Left ventricle myocardium superior (tissue), 1 donor: ENCODE data around the gene TMEM191C. TPM values are rescaled to one million over a fixed set of nuclear protein-coding genes. Genes with fewer than 3 reads are reported as not detected.
"Not testable (repeated sequence)": the region's sequence is repeated elsewhere in the genome, so short reads cannot be mapped to it uniquely, and the experiment has no call there.

Experiments used
- ATAC-seq: fragments of 200-7000 bp; cut with Tn5 transposase; one replicate; pipeline ENCODE4 v1.9.1; 2020; ENCODE audit warnings: mild to moderate bottlenecking, moderate library complexity
- DNase-seq: peaks from one replicate; pipeline ENCODE4 v3.0.0-alpha.2; 2020
- intact Hi-C: fragments of 100-400 bp; cut with micrococcal nuclease; formaldehyde crosslinking; loops from one replicate; pipeline ENCODE4 v1.11.0; 2022
- long read RNA-seq: library from polyadenylated mRNA; unstranded; transcript quantifications from one replicate; pipeline ENCODE4 v2.0.0, GENCODE V29; 2021
- total RNA-seq: library from RNA; stranded (reverse); fragmentation: NEBNext Ultra II Directional; extraction: Animal tissue kit (Norgen Biotek cat#: 25700); gene quantifications from one replicate; pipeline ENCODE4 v1.2.1, GENCODE V29; 2021
- donor health status: DM: no; HTN: yes; CAD: no; lungs with severe emphysema.

The TMEM191C gene
- total RNA-seq: 0.74 TPM
- long read RNA-seq, partial matches to known transcripts: 1 of 2 reads
- long read RNA-seq, other reads (novel, unspliced or antisense): 0 of 2 reads

- peak; percentile 13 for ATAC-seq
Measured at GRCh38 chr22:21467337-21468193, at the start of gene TMEM191C. TSS of gene TMEM191C (plus strand) at chr22:21467387. CDS start at chr22:21467460, 73 bp downstream.

GRCh38 chr22:21417853-21418252 is 49.3 kb upstream of the TMEM191C start:
- peak; percentile 52 for DNase-seq
- intact Hi-C loops: not testable (repeated sequence)
- peak; percentile 15 for ATAC-seq

More at GRCh38 chr22:21467337-21468193, at the start of gene TMEM191C:
- DNase-seq, intact Hi-C loops: not testable (repeated sequence)

GRCh38 chr22:21418974-21419638 is 48.1 kb upstream of the TMEM191C start:
- intact Hi-C loops, DNase-seq, ATAC-seq: not testable (repeated sequence)

GRCh38 chr22:21420180-21420763 is 46.9 kb upstream of the TMEM191C start:
- DNase-seq, intact Hi-C loops: not testable (repeated sequence)
- peak; percentile 8 for ATAC-seq

GRCh38 chr22:21424084-21424709 is 43.0 kb upstream of the TMEM191C start:
- peak; percentile 78 for ATAC-seq
- DNase-seq, intact Hi-C loops: not testable (repeated sequence)

- intact Hi-C loops, DNase-seq, ATAC-seq: not testable (repeated sequence)
Measured at GRCh38 chr22:21434378-21435233, 32.6 kb upstream of the TMEM191C start.

GRCh38 chr22:21435998-21436810 is 31.0 kb upstream of the TMEM191C start:
- intact Hi-C loops, DNase-seq: not testable (repeated sequence)
- peak; percentile 81 for ATAC-seq

GRCh38 chr22:21438013-21438412 is 29.2 kb upstream of the TMEM191C start:
- ATAC-seq, DNase-seq, intact Hi-C loops: not testable (repeated sequence)

- intact Hi-C loops, DNase-seq: not testable (repeated sequence)
- peak; percentile 29 for ATAC-seq
Measured at GRCh38 chr22:21440018-21440636, 27.1 kb upstream of the TMEM191C start.

GRCh38 chr22:21440676-21441075 is 26.5 kb upstream of the TMEM191C start:
- intact Hi-C loops, DNase-seq: not testable (repeated sequence)
- ATAC-seq: peak; percentile 74

GRCh38 chr22:21441170-21441569 is 26.0 kb upstream of the TMEM191C start:
- peak; percentile 16 for DNase-seq
- intact Hi-C loops, ATAC-seq: not testable (repeated sequence)

GRCh38 chr22:21442123-21442522 is 25.1 kb upstream of the TMEM191C start:
- DNase-seq, intact Hi-C loops: not testable (repeated sequence)
- peak; percentile 79 for ATAC-seq

- intact Hi-C loops, ATAC-seq: not testable (repeated sequence)
- peak; percentile 34 for DNase-seq
Measured at GRCh38 chr22:21442646-21443045, 24.5 kb upstream of the TMEM191C start.

GRCh38 chr22:21443057-21443734 is 24.0 kb upstream of the TMEM191C start:
- intact Hi-C loops: no loop called here
- peak; percentile 31 for DNase-seq
- no peak for ATAC-seq

- ATAC-seq: no peak
- intact Hi-C loops: no loop called here
Measured at GRCh38 chr22:21443735-21444421, 23.3 kb upstream of the TMEM191C start.

More at GRCh38 chr22:21443735-21444421, 23.3 kb upstream of the TMEM191C start:
- peak; percentile 25 for DNase-seq
